IPS DF 4.7 (cell line): ENCODE measurements around the gene PPP2R2C.

Experiments used
- DNase-seq: peaks from one replicate; pipeline ENCODE4 v3.0.0-alpha.2; 2013; ENCODE audit warnings: low spot score; ENCODE audit errors: extremely low read depth

Gene PPP2R2C

DNA sequence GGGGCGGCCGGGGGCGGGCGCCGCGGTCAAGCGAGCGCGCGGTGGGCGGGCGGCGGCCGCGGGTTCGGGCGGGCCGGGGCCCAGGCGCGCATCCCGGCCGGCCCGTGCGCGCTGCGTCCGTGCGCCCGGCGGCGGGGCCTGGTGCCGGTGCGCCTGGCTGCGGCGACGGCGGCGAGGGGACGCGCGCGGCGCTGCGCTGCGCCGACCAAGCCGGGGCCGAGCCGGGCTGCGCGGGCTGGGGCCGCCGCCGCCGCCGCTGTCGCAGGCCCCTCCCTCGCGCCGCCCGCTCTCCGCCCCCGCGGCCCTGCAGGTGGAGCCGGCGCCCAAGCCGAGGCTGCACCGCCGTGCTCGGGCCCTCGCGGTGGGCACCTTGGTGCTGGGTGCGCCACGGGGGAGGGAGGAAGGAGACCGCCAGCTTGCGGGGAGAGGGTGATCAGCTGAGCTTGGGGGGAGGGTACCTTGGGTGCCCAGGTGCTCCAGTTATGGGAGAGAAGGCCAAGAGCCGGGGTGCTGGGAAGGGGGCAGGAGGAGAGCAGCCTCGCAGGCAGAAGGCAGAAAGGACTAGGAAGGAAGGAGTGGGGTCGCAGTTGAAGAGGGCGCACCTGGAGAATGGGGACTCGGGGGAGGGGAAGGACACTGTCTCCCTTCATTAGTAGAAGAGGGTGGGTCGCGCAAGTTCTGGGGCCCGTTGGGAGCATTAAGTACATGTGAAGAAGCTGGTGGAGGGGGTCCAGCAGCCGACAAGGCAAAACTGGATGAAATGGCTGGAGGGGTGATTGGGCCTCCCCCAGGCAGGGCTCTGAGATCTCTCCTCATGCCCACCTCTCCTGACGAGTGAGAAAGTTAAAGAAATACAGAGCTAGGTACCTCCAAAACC, at the start of gene PPP2R2C:
TSS of gene PPP2R2C (minus strand) at position 228 of the 877 bp plus-strand sequence. CDS start 385 bp downstream, outside the sequence.
- no peak for DNase-seq

DNA sequence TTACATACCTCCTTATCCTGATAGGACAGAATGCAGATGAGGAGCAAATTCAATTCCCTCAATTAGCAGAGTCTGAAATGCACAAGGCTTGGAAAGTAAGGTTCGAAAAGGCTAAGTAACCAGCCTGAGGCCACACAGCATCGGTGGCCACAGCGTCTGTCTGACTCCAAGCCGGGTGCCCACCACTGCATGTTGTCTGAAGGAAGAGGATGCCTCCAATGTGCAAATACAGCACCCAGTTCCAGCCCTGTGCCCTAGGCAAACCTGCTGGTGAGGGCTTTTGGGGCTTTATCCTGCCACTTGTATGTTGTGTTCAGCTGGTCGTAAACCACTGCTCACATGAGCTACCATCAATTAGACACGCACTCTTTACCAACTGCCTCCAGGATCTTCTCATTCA, 48.6 kb upstream of the PPP2R2C start:
- no peak for DNase-seq

GRCh38 chr4:6520051-6520636, 47.7 kb upstream of the PPP2R2C start:
- no peak for DNase-seq

DNA sequence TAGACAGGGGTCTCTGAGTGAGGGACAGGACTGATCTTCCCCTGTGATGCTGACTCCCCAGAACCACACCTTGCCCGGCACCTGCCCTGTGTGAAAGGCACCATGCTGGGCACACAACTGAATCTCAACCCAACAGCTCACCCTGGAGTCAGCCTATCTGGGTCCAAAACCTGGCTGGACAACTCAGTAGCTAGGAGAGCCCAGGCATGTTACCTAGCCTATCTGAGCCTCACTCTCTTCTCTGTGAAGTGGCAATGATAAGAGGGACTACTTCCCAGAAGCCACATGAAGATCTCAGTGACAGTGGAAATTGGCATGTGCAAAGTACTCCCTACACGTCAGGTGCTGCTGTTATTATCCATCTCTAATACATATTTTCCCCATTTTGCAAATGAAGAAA, 44.8 kb upstream of the PPP2R2C start:
- no peak for DNase-seq

DNA sequence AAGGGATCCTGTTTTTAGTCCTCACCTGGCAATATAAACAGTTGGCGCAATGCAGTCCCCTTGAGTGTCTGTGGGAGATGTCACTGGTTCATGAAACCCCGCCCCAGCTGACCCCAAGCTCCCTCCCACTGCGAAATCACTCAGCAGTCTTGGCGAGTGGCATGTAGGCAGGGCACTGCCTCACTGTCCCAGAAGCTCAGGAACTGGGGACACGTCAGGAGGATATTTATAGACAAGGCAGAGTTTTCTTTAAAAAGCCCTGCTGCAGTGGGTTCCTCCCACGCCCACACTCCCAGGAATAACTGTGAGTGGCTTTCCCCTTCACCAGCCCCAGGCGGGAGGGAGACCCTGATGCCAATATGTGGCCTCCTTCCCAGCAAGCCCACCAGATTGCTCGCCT, 44.3 kb upstream of the PPP2R2C start:
- no peak for DNase-seq

DNA sequence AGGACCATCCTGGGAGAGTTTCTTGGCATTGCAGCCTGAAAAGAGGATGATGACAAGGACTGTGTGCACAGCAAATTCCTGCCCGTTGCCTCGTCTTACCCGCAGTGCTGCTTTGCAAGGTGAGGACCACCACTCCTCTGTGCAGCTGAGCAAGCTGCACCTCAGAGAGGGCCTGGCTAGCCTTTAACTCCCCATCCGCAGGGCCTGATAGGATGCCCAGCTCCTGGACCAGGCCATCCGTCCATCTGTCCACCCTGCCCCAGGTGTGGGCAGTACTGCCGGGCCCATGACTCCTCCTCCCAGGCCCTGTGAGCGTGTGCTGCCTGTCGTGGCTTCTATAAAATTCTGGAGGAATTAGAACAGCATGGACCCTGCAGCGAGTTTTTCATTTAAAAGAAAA, 43.9 kb upstream of the PPP2R2C start:
- DNase-seq, result no peak

- no peak for DNase-seq
These were observed 41.3 kb upstream of the PPP2R2C start for GRCh38 chr4:6513678-6514077.

DNA sequence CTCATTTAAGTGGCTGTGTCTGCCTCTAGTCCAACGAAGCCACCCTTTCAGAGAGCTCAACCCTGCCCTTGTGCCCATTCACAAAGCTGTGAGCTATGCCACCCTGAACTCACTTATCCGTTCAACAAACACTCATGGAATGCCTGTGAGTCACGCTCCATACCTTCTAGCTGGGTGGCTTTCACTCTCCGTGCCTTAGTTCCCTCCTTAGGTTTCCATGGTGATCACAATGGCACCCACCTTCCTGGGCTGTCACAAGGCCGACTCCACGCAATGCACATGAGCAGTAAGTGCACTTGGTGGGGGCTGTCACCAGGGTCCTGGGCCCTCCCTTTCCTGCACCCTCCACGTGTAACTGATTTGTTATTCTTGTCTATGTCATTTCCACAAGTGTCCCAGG, 37.2 kb upstream of the PPP2R2C start:
- DNase-seq, result no peak

GRCh38 chr4:6507345-6507744, 34.9 kb upstream of the PPP2R2C start:
- DNase-seq, result no peak

- no peak for DNase-seq
These were observed 34.3 kb upstream of the PPP2R2C start for GRCh38 chr4:6506616-6507140.

GRCh38 chr4:6504900-6505496, 32.6 kb upstream of the PPP2R2C start:
- DNase-seq, result no peak

DNA sequence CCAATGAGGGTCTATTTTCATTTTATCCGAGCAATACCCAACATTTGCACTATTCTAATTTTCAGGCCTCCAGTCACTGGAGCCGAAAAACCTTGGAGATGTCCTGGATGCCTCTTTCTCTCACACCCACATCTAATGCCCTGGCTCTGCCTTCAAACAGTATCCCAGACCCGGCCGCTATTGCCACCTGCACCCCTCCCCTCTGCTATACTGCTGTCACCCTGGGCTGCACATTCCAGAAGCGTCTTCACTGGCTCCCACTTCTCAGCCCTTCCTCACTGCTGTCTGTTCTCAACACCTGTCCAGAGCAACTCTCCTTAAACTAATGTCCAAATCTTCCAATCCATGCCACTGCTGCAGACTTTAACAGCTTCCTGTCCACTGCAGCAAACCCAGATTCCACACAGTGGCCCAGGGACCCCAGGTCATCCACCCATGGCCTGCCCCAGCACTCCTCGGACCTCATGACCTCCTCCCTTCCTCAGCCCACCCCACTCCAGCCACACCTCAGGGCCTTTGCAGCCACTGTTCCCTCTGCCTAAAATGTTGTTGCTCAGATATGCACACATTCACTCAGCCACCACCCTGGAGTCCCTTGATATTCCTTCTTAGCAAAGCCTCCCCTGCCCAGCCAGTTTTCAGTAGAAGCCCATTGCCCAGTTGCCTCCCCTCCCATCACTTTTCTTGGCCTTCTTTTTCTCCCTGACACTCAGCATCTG, 30.5 kb upstream of the PPP2R2C start:
- no peak for DNase-seq

DNA sequence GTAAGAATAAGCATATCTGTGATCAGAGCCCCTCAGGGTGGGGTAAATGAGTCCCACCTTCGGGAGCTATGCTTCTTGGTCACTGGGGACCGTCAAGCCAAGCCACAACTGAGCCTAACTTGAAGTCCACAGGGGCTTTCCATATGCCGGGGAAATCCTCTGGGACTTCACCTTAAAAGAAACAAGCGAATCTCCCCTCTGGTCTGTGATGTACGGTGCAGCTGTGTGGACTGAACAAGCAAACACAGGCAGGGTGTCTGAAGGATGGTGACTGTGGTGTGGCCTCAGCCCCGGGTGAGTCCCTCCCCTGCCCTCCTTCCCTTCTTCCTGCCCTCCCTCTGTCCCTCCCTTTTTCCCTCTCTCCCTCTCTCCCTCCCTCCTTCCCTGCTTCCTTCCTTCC, 29.7 kb upstream of the PPP2R2C start:
- no peak for DNase-seq

- no peak for DNase-seq
These were observed 28.8 kb upstream of the PPP2R2C start for GRCh38 chr4:6501171-6501570.

DNA sequence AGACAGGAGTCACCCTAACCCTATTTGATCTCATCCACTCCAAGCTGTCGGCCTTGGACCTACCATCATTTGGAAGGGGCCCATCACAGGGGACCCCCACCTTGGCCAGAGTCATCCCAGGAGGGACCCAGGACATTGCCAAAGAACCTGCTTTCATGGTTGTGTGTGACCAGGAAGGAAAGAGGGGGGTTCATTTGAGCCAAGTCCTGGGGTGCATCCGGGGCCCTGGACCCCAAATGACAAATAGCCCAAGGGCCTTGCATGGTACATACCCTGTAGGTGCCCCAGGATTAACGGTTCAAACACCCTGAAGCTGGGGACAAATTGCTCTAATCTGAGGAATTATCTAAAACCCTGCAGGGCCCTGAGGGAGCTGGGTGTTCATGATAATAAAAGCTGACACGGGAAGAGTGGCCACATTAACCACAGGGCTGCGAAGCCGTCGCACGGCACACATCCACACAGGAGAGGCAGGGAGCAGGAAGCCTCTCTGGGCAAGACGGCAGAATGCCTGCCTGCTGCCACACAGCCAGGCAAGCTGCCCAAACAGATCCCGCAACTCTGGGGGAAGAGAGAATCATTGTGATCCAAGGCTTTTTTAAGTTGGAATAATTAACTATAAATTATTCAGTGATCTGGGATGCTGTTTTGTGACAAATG, 28.2 kb upstream of the PPP2R2C start:
- DNase-seq, result no peak

GRCh38 chr4:6499238-6499600, 26.8 kb upstream of the PPP2R2C start:
- DNase-seq, result no peak

DNA sequence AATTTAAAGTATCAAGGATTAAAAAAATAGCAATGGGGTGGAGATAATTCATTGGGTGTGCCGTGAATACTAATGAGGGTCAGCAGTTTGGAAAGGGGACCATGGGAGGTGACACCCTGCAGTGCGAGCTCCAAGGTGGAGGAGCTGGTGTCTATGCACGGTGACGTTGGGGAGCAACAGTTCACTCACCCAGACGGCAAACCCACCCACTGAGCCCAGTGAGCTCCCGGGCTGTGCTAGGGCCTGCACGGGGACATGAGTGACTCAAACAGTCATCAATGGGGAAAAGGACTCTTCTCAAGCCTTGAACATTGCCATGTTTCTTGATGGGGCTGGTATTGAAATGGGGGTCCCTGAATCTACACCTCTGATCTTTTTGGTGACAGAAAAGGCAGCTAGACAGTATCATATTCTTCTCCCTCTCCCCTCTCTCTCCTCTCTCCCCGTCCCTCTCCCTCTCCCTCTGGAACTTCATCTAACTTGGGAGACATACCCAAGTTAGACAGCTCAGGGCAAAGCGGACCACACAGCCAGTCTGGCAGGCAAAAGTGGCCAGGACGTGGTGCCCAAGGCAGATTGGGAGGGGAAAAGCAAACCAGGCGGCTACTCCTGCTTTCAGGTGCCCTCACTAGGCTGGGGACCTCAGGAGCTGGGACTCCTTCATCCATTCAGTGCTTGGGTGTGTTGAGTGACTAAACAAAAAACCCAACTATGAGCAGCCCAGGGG, 26.3 kb upstream of the PPP2R2C start:
- no peak for DNase-seq

DNA sequence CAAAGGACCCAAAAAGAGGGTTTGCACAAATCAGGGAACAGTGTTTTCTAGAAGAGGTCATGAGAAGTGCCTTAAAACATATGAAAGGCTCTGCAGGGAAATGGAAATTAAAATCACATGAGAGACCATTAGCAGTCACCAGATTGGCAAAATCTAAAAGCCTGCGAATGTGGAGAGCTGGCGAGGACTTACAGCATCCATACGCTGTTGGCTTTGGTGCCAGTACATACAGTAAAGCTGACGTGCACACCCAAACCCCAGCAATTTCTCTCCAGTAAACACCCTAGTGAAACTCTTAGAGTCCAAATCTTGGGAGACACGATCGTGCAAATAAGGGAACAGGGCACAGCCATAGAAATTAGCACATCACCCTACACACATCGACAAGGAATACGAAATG, 25.4 kb upstream of the PPP2R2C start:
- no peak for DNase-seq

DNA sequence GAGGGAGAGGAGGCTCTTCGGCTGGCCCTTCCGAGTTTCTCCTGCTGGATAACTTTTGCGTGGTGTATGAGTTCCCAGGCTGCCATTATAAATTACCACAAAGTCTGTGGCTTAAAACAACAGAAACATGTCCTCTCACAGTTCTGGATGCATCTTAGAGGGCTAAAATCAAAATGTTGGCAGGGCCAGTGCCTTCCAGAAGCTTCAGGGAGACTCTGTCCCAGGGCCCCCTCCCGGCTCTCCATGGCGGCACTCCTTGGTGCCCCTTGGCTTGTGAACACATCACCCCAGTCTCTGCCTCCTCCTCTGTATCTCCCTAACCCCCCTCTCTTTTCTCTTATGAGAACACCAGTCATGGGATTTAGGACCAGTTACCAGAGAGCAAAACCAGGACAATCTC, 23.3 kb upstream of the PPP2R2C start:
- DNase-seq, result no peak

DNA sequence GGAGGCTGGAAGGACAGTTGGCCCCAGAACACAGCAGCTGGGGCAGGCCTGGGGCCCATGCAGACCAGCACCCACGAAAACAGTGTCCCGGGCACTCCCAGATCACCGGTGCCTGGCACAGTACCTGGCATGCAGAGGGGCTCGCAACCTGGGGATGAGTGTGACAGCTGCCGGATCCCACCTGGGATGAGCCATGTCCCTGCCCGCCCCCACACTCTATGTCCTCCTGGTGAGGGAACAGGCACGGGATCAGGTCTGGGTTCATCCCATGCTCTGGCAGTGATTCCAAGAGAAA, 22.8 kb upstream of the PPP2R2C start:
- no peak for DNase-seq
